Progenitor cell of endocrine pancreas (in vitro differentiated cells): Measurements from ENCODE around the gene COBLL1. TPM values are rescaled to one million over a fixed set of nuclear protein-coding genes. Genes with fewer than 3 reads are reported as not detected.

Source experiments
- DNase-seq: peaks from one replicate; pipeline ENCODE4 v3.0.0; 2021; ENCODE audit warnings: low spot score; ENCODE audit not compliant: unreplicated experiment
- H3K27ac Mint-ChIP-seq: 2 replicates; pipeline ENCODE4 v1.8.0; 2021; ENCODE audit warnings: mild to moderate bottlenecking, moderate library complexity, mixed read lengths
- H3K27me3 Mint-ChIP-seq: 2 replicates; pipeline ENCODE4 v1.8.0; 2021; ENCODE audit warnings: mixed read lengths
- H3K36me3 Mint-ChIP-seq: 2 replicates; pipeline ENCODE4 v1.8.0; 2022; ENCODE audit warnings: mixed read lengths; ENCODE audit not compliant: insufficient read depth
- H3K4me1 Mint-ChIP-seq: 2 replicates; pipeline ENCODE4 v1.8.0; 2021; ENCODE audit warnings: low read depth, mixed read lengths
- H3K4me3 Mint-ChIP-seq: 2 replicates; pipeline ENCODE4 v1.8.0; 2021; ENCODE audit warnings: low read depth, mild to moderate bottlenecking, moderate library complexity, mixed read lengths
- H3K9me3 Mint-ChIP-seq: 2 replicates; pipeline ENCODE4 v1.8.0; 2021; ENCODE audit warnings: low read depth, mixed read lengths
- total RNA-seq: library from RNA; stranded (reverse); gene quantifications from 2 replicates; pipeline ENCODE4 v1.2.1, GENCODE V29; 2021
- TF ChIP-seq, protein P1 (sequence below): fragments of 200-600 bp; sonication (generic); IDR thresholded peaks from one replicate; pipeline ENCODE4 v1.5.0; 2021; ENCODE audit warnings: antibody characterized with exemption, mild to moderate bottlenecking; ENCODE audit not compliant: unreplicated experiment

Gene COBLL1
- total RNA-seq, 1 donor from 2014 or later, result 80.9 TPM

GRCh38 chr2:164800572-164800971 lies 41.1 kb downstream of the COBLL1 start:
- no peaks in the 10 kb centered on the region for H3K27me3 Mint-ChIP-seq
- no peak for DNase-seq
- peaks cover 17% of the 10 kb centered on the region for H3K36me3 Mint-ChIP-seq
- peaks cover 15% of the 10 kb centered on the region for H3K4me1 Mint-ChIP-seq
- H3K27ac Mint-ChIP-seq, result no peak overlapping the region
- no peak overlapping the region for H3K4me3 Mint-ChIP-seq
- peaks cover 4% of the 10 kb centered on the region for H3K9me3 Mint-ChIP-seq
- TF ChIP-seq, protein P1, sequence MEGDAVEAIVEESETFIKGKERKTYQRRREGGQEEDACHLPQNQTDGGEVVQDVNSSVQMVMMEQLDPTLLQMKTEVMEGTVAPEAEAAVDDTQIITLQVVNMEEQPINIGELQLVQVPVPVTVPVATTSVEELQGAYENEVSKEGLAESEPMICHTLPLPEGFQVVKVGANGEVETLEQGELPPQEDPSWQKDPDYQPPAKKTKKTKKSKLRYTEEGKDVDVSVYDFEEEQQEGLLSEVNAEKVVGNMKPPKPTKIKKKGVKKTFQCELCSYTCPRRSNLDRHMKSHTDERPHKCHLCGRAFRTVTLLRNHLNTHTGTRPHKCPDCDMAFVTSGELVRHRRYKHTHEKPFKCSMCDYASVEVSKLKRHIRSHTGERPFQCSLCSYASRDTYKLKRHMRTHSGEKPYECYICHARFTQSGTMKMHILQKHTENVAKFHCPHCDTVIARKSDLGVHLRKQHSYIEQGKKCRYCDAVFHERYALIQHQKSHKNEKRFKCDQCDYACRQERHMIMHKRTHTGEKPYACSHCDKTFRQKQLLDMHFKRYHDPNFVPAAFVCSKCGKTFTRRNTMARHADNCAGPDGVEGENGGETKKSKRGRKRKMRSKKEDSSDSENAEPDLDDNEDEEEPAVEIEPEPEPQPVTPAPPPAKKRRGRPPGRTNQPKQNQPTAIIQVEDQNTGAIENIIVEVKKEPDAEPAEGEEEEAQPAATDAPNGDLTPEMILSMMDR, result no peak

- Mint-ChIP-seq H3K36me3 (peaks cover 12% of the 10 kb centered on the region), H3K4me1 (peaks cover 30% of the 10 kb centered on the region), H3K4me3 (no peak overlapping the region), H3K27me3 (no peaks in the 10 kb centered on the region), H3K27ac (peak overlapping the region; percentile 9), H3K9me3 (no peaks in the 10 kb centered on the region)
- DNase-seq, result no peak
- TF ChIP-seq, protein P1, result no peak
These were observed 44.0 kb downstream of the COBLL1 start for GRCh38 chr2:164797627-164798026.

GRCh38 chr2:164796999-164797398 lies 44.6 kb downstream of the COBLL1 start:
- Mint-ChIP-seq H3K27ac (no peak overlapping the region), H3K4me1 (peaks cover 28% of the 10 kb centered on the region), H3K27me3 (no peaks in the 10 kb centered on the region), H3K36me3 (peaks cover 8% of the 10 kb centered on the region), H3K4me3 (no peak overlapping the region), H3K9me3 (no peaks in the 10 kb centered on the region)
- no peak for DNase-seq
- TF ChIP-seq, protein P1, result no peak

DNA sequence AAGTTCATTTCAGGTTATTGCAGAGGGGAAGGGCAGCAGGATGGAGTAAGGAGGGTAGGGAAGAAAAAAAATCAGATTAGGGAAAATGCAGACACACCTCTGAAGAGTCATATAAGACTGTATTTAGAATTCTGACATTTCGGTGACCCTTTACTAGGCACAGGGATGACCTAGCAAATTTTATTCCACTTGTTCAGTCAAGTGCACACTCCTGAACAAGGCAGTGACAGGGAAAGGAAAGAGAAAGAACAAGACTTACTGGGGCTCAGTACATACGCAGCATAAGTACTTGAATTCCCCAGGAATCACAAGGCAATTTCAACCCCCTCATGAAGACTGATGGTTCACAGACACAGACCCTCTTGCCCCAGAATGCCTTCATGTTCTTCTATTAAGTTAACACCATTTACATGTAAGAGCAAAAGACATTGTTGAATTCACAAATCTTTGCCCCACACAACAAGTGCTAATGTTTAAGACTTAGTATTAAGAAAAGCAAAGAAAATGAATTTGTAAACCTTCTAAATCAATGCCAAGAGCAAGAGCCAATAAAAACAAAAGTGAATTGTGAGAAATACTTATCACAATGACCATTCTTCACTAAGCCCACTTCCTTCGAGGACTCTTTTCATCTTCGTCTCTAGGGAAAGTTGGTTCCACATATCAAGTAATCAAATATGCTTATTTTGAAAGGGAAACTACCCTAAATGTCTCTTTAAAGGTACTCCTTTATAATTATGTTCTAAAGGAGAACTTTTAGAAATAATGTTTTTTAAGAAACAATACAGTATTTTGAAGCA lies 47.0 kb downstream of the COBLL1 start:
- no peak for DNase-seq
- Mint-ChIP-seq H3K27ac (no peak overlapping the region), H3K9me3 (no peaks in the 10 kb centered on the region), H3K36me3 (peaks cover 2% of the 10 kb centered on the region), H3K4me1 (peaks cover 29% of the 10 kb centered on the region), H3K27me3 (no peaks in the 10 kb centered on the region), H3K4me3 (no peak overlapping the region)
- TF ChIP-seq, protein P1, result no peak

- H3K27me3 Mint-ChIP-seq, result no peaks in the 10 kb centered on the region
- TF ChIP-seq, protein P1, result no peak
- peaks cover 28% of the 10 kb centered on the region for H3K4me1 Mint-ChIP-seq
- no peak overlapping the region for H3K4me3 Mint-ChIP-seq
- H3K27ac Mint-ChIP-seq, result no peak overlapping the region
- H3K9me3 Mint-ChIP-seq, result no peaks in the 10 kb centered on the region
- H3K36me3 Mint-ChIP-seq, result peaks cover 2% of the 10 kb centered on the region
- no peak for DNase-seq
These were observed 47.6 kb downstream of the COBLL1 start for GRCh38 chr2:164794016-164794415.
